Activated T-cell treated with anti-CD3 and anti-CD28 coated beads for 4 hours (primary cell): Measurements from ENCODE around the gene PXMP4.

Experiments used
- DNase-seq: peaks from one replicate; pipeline ENCODE4 v3.0.0-alpha.2; 2020

The PXMP4 gene

GRCh38 chr20:33667676-33668465, 52.2 kb downstream of the PXMP4 start:
- DNase-seq: peak; percentile 64

GRCh38 chr20:33667245-33667675, 52.9 kb downstream of the PXMP4 start:
- peak; percentile 30 for DNase-seq

- DNase-seq: peak; percentile 71
Observed at GRCh38 chr20:33666293-33667244, 53.5 kb downstream of the PXMP4 start, which contains the start of gene ACTL10. TSS of gene ACTL10 (plus strand) at chr20:33666943. CDS start at chr20:33667498, 555 bp downstream.

GRCh38 chr20:33664762-33665144, 55.4 kb downstream of the PXMP4 start:
- DNase-seq: no peak

GRCh38 chr20:33664085-33664761, 55.9 kb downstream of the PXMP4 start:
- DNase-seq: no peak

GRCh38 chr20:33663161-33664084, 56.7 kb downstream of the PXMP4 start:
- DNase-seq: peak; percentile 65

- DNase-seq: no peak
Observed at GRCh38 chr20:33662172-33662571, 57.9 kb downstream of the PXMP4 start, which contains the start of gene C20orf144. TSS of gene C20orf144 (plus strand) at chr20:33662327. CDS start at chr20:33662346, 19 bp downstream.

- no peak for DNase-seq
Observed at GRCh38 chr20:33660685-33661058, 59.4 kb downstream of the PXMP4 start.

- no peak for DNase-seq
Observed at GRCh38 chr20:33660035-33660684, 60.0 kb downstream of the PXMP4 start.

GRCh38 chr20:33659341-33660034, 60.6 kb downstream of the PXMP4 start:
- DNase-seq: no peak

- DNase-seq: no peak
Observed at GRCh38 chr20:33658929-33659328, 61.2 kb downstream of the PXMP4 start.

- no peak for DNase-seq
Observed at GRCh38 chr20:33658510-33658909, 61.6 kb downstream of the PXMP4 start.

- DNase-seq: no peak
Observed at GRCh38 chr20:33657704-33658095, 62.4 kb downstream of the PXMP4 start.

GRCh38 chr20:33656783-33657703, 63.1 kb downstream of the PXMP4 start:
- DNase-seq: no peak

- no peak for DNase-seq
Observed at GRCh38 chr20:33656010-33656782, 63.9 kb downstream of the PXMP4 start.

GRCh38 chr20:33655164-33655563, 64.9 kb downstream of the PXMP4 start:
- no peak for DNase-seq

GRCh38 chr20:33654680-33655161, 65.4 kb downstream of the PXMP4 start:
- DNase-seq: no peak

GRCh38 chr20:33653900-33654596, 66.1 kb downstream of the PXMP4 start:
- no peak for DNase-seq
